Measurements from ENCODE around the gene CDC42EP4. TPM values are rescaled to one million over a fixed set of nuclear protein-coding genes. Genes with fewer than 3 reads are reported as not detected.

The CDC42EP4 gene
- total RNA-seq, 2 experiments from 2014 or later = not detected

- no peak overlapping the region for H2AFZ ChIP-seq (ENCODE audit: low read length)
- H4K20me1 ChIP-seq (ENCODE audit: insufficient read depth, low read length) = no peaks in the 10 kb centered on the region
- POLR2A ChIA-PET = no interaction called here
- H3K36me3 ChIP-seq (ENCODE audit: insufficient read depth, low read length) = no peaks in the 10 kb centered on the region
- TF ChIP-seq EZH2phosphoT487 (IDR thresholded peaks at IDR 0.05; ENCODE audit: borderline replicate concordance, low read depth, low read length) = no peak
- TF ChIP-seq CTCF (conservative IDR thresholded peaks at IDR 0.05; ENCODE audit: low read length) = no peak
- H3K4me2 ChIP-seq (ENCODE audit: low read length) = no peak overlapping the region
- no peak overlapping the region for H3K27ac ChIP-seq (ENCODE audit: low read depth, low read length, poor library complexity, severe bottlenecking)
- H3K9me2 ChIP-seq (ENCODE audit: insufficient read depth, low read length) = no peaks in the 10 kb centered on the region
- CTCF ChIA-PET (ENCODE audit: unreplicated experiment) = no interaction called here
- no peaks in the 10 kb centered on the region for H3K79me2 ChIP-seq (ENCODE audit: insufficient read depth, low read depth, low read length)
- no peak for DNase-seq (ENCODE audit: low spot score)
- no TSS peak for BruUV-seq (replicated peaks)
- intact Hi-C loops (cut with micrococcal nuclease; ENCODE audit: unreplicated experiment) = no loop called here
- H3K4me1 ChIP-seq (ENCODE audit: insufficient read depth, low read length, poor library complexity, severe bottlenecking) = no peaks in the 10 kb centered on the region
- no peaks in the 10 kb centered on the region for H3K9me3 ChIP-seq (ENCODE audit: low read length)
- no peak overlapping the region for H3K4me3 ChIP-seq (ENCODE audit: low read depth, low read length, poor library complexity, severe bottlenecking)
These were observed 21.2 kb downstream of the CDC42EP4 start for GRCh38 chr17:73290399-73291259.

GRCh38 chr17:73289549-73290254 is 22.1 kb downstream of the CDC42EP4 start:
- TF ChIP-seq EZH2phosphoT487 (IDR thresholded peaks at IDR 0.05; ENCODE audit: borderline replicate concordance, low read depth, low read length) = no peak
- TF ChIP-seq CTCF (conservative IDR thresholded peaks at IDR 0.05; ENCODE audit: low read length) = no peak
- H3K4me1 ChIP-seq (ENCODE audit: insufficient read depth, low read length, poor library complexity, severe bottlenecking) = no peaks in the 10 kb centered on the region
- intact Hi-C loops (cut with micrococcal nuclease; ENCODE audit: unreplicated experiment) = no loop called here
- H3K4me2 ChIP-seq (ENCODE audit: low read length) = no peak overlapping the region
- no peaks in the 10 kb centered on the region for H3K9me2 ChIP-seq (ENCODE audit: insufficient read depth, low read length)
- H3K79me2 ChIP-seq (ENCODE audit: insufficient read depth, low read depth, low read length) = no peaks in the 10 kb centered on the region
- POLR2A ChIA-PET = no interaction called here
- H3K4me3 ChIP-seq (ENCODE audit: low read depth, low read length, poor library complexity, severe bottlenecking) = no peak overlapping the region
- no TSS peak for BruUV-seq (replicated peaks)
- H3K36me3 ChIP-seq (ENCODE audit: insufficient read depth, low read length) = no peaks in the 10 kb centered on the region
- no peak for DNase-seq (ENCODE audit: low spot score)
- CTCF ChIA-PET (ENCODE audit: unreplicated experiment) = no interaction called here
- H4K20me1 ChIP-seq (ENCODE audit: insufficient read depth, low read length) = no peaks in the 10 kb centered on the region
- no peak overlapping the region for H3K27ac ChIP-seq (ENCODE audit: low read depth, low read length, poor library complexity, severe bottlenecking)
- H3K9me3 ChIP-seq (ENCODE audit: low read length) = no peaks in the 10 kb centered on the region
- H2AFZ ChIP-seq (ENCODE audit: low read length) = no peak overlapping the region
